Transverse colon (tissue), 4 donors: Measurements from ENCODE around the gene STK39. TPM values are rescaled to one million over a fixed set of nuclear protein-coding genes. Genes with fewer than 3 reads are reported as not detected.

Source experiments
- DNase-seq: peaks from one replicate; pipeline ENCODE4 v3.0.0-alpha.2; 2019
- H3K27ac ChIP-seq, 4 donors: fragments of 200-600 bp; sonication (generic); 2 replicates each; pipeline ENCODE4 v1.5.1; 2016 to 2018; ENCODE audit warnings: inconsistent platforms in 4 of 4
- H3K27me3 ChIP-seq: fragments of 200-600 bp; sonication (generic); 2 replicates; pipeline ENCODE4 v1.5.1; 2017; ENCODE audit warnings: inconsistent platforms
- H3K36me3 ChIP-seq, 4 donors: fragments of 200-600 bp; sonication (generic); 2 replicates each; pipeline ENCODE4 v1.5.1; 2017 to 2019; ENCODE audit warnings: inconsistent platforms in 4 of 4
- H3K4me1 ChIP-seq, 4 donors: fragments of 200-600 bp; sonication (generic); 2 replicates each; pipeline ENCODE4 v1.5.1; 2017 to 2020; ENCODE audit warnings: inconsistent platforms in 4 of 4
- H3K4me3 ChIP-seq, 4 donors: fragments of 200-600 bp; sonication (generic); 1 replicate in 1 of 4; 2 replicates in 3 of 4; pipeline versions ENCODE4 v1.5.1 to v1.6.1; 2017 to 2019; ENCODE audit warnings: inconsistent platforms in 4 of 4
- H3K9me3 ChIP-seq, 2 donors: fragments of 200-600 bp; sonication (generic); 2 replicates each; pipeline ENCODE4 v1.5.1; 2017 to 2019; ENCODE audit warnings: inconsistent platforms in 2 of 2
- EP300 ChIP-seq: sonication (generic); formaldehyde crosslinking; IDR thresholded peaks from one replicate; pipeline ENCODE4 v1.6.1; 2017; ENCODE audit warnings: antibody characterized with exemption, low read depth
- POLR2A ChIP-seq: fragments of 450-650 bp; IDR thresholded peaks from one replicate; pipeline ENCODE4 v1.6.1; 2016; ENCODE audit warnings: antibody characterized with exemption, mild to moderate bottlenecking, moderate library complexity
- POLR2AphosphoS5 ChIP-seq, 3 donors: sonication (generic); formaldehyde crosslinking; IDR thresholded peaks; one replicate each; pipeline ENCODE4 v1.6.1; 2016; ENCODE audit warnings: antibody characterized with exemption in 3 of 3
- WGBS, 2 donors: methylation state at CpG; one replicate each; pipeline ENCODE4 v1.1.5; 2018; ENCODE audit warnings: low coverage in 1 of 2; 5-methylcytosine and 5-hydroxymethylcytosine counted together
- in situ Hi-C, 4 donors: fragments of 200-750 bp; cut with MboI; loops; one replicate each; pipeline versions ENCODE4 v1.15.0 to v1.15.1; 2017; ENCODE audit warnings: low sequenced_read_pairs in 3 of 4, low pct_ligation_motif_present in 1 of 4, low pct_unique_long_range_greater_than_20kb in 1 of 4
- intact Hi-C: fragments of 100-400 bp; cut with DNase I; formaldehyde crosslinking; loops from one replicate; pipeline ENCODE4 v1.15.1; 2023; ENCODE audit warnings: low total_unique reads
- total RNA-seq, 4 donors: library from RNA; depleted of rRNA; stranded (reverse); fragments of >200 nt; gene quantifications; one replicate each; pipeline ENCODE4 v1.1.0, GENCODE V29; 2016
- TF ChIP-seq, protein P1 (sequence below), 5 experiments: fragments of 200-600 bp in 3 of 5; fragments of 450-650 bp in 2 of 5; sonication (generic) in 3 of 5; IDR thresholded peaks; 1 replicate in 2 of 5; 2 replicates in 3 of 5; pipeline ENCODE4 v1.5.1; 2016 to 2017; ENCODE audit warnings: antibody characterized with exemption in 5 of 5, inconsistent platforms in 3 of 5, mild to moderate bottlenecking in 2 of 5, moderate library complexity in 1 of 5

Gene STK39
- total RNA-seq, 4 donors from 2014 or later: 30.6 to 46.1 (median 36.7) TPM

DNA sequence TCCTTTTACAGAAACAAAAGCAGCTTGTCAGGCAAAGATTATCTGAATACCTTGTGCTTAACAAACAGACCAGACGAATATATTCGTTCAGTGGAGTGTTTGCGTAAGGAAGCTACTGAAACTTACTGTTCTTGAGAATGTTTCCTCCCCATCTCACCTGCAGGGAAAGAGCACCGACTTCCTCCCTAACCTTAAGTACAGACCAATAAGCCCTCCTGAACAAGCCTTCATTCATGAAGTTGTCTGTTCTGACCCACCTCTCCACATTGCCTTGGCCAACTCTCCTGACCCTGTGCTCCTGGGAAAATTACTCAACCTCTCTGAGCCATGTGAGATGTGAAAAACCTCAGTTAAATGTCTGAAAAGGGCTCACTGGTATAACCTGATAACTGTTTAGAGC is 35.2 kb downstream of the STK39 start:
- Histone ChIP-seq H3K4me3 (no peak overlapping the region), H3K27ac (peak overlapping the region in 2 of 4 donors; percentile 46 to 59), H3K9me3 (no peaks in the 10 kb centered on the region), H3K27me3 (no peaks in the 10 kb centered on the region), H3K4me1 (peaks cover 4 to 61% (median 37%) of the 10 kb centered on the region in 4 donors), H3K36me3 (no peaks in the 10 kb centered on the region)
- TF ChIP-seq POLR2AphosphoS5 (IDR thresholded peaks at IDR 0.05) (no peak), POLR2A (no peak), EP300 (no peak)
- TF ChIP-seq, protein P1, sequence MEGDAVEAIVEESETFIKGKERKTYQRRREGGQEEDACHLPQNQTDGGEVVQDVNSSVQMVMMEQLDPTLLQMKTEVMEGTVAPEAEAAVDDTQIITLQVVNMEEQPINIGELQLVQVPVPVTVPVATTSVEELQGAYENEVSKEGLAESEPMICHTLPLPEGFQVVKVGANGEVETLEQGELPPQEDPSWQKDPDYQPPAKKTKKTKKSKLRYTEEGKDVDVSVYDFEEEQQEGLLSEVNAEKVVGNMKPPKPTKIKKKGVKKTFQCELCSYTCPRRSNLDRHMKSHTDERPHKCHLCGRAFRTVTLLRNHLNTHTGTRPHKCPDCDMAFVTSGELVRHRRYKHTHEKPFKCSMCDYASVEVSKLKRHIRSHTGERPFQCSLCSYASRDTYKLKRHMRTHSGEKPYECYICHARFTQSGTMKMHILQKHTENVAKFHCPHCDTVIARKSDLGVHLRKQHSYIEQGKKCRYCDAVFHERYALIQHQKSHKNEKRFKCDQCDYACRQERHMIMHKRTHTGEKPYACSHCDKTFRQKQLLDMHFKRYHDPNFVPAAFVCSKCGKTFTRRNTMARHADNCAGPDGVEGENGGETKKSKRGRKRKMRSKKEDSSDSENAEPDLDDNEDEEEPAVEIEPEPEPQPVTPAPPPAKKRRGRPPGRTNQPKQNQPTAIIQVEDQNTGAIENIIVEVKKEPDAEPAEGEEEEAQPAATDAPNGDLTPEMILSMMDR (IDR thresholded peaks at IDR 0.05): no peak
- 37 to 45% methylated on average over 4 of the region's 4 CpGs for WGBS, 2 donors
- DNase-seq: no peak
- intact Hi-C loops: no loop called here
- in situ Hi-C loops: no loop called here

- no peak for DNase-seq
- Histone ChIP-seq H3K4me3 (no peak overlapping the region), H3K27ac (peak overlapping the region in 3 of 4 donors; percentile 16 to 59 (median 46)), H3K4me1 (peaks cover 4 to 57% (median 35%) of the 10 kb centered on the region in 4 donors), H3K9me3 (no peaks in the 10 kb centered on the region), H3K36me3 (no peaks in the 10 kb centered on the region), H3K27me3 (no peaks in the 10 kb centered on the region)
- 41 to 48% methylated on average over 5 of the region's 5 CpGs for WGBS, 2 donors
- TF ChIP-seq EP300: no peak
- TF ChIP-seq POLR2AphosphoS5 (IDR thresholded peaks at IDR 0.05): no peak
- TF ChIP-seq, protein P1 (IDR thresholded peaks at IDR 0.05): no peak
- TF ChIP-seq POLR2A: no peak
- in situ Hi-C loops: no loop called here
- intact Hi-C loops: no loop called here
Measured at GRCh38 chr2:168211664-168212163, 35.7 kb downstream of the STK39 start.

GRCh38 chr2:168210895-168211570 is 36.4 kb downstream of the STK39 start:
- peak in 2 of 3 donors; percentile 48 to 68 for TF ChIP-seq POLR2AphosphoS5 (IDR thresholded peaks at IDR 0.05)
- TF ChIP-seq, protein P1 (IDR thresholded peaks at IDR 0.05): no peak
- Histone ChIP-seq H3K27me3 (no peaks in the 10 kb centered on the region), H3K4me3 (peak overlapping the region in 1 of 4 donors; percentile 5), H3K36me3 (no peaks in the 10 kb centered on the region), H3K27ac (peak overlapping the region in 3 of 4 donors; percentile 16 to 59 (median 46)), H3K4me1 (peaks cover 4 to 50% (median 33%) of the 10 kb centered on the region in 4 donors), H3K9me3 (no peaks in the 10 kb centered on the region)
- intact Hi-C loops: no loop called here
- DNase-seq: no peak
- 31 to 45% methylated on average over 3 of the region's 3 CpGs for WGBS, 2 donors
- in situ Hi-C loops: no loop called here

DNA sequence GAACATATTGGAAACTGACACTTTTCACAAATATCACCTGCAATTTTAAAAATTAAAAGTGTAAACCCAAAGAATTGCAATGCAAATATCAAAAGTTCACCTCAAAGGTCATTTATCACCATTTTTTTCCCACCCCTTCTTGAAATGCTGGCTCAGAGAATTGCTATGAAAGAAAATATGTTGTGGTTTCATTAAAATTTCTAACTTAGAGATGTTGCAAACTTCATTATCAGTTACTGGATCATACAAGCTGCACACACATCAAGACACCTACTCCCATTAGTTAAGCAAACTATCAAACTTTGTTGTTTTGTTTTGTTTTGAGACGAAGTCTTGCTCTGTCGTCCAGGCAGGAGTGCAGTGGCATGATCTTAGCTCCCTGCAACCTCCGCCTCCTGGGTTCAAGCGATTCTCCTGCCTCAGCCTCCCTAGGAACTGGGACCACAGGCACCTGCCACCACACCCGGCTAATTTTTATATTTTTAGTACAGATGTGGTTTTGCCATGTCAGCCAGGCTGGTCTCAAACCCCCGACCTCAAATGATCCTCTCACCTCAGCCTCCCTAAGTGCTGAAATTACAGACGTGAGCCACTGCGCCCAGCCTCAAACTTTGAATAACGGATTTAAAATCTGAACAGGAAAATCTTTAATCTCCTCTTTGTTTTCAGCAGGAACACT is 37.0 kb downstream of the STK39 start:
- no peak overlapping the region for H3K4me3 ChIP-seq
- H3K36me3 ChIP-seq: no peaks in the 10 kb centered on the region
- intact Hi-C loops: no loop called here
- H3K9me3 ChIP-seq: no peaks in the 10 kb centered on the region
- no peaks in the 10 kb centered on the region for H3K27me3 ChIP-seq
- in situ Hi-C loops: no loop called here
- no peak for DNase-seq
- H3K27ac ChIP-seq: peak overlapping the region in 2 of 4 donors; percentile 3 to 5
- TF ChIP-seq POLR2AphosphoS5 (IDR thresholded peaks at IDR 0.05) (no peak), POLR2A (no peak), EP300 (no peak)
- TF ChIP-seq, protein P1 (IDR thresholded peaks at IDR 0.05): no peak
- peaks cover 4 to 43% (median 30%) of the 10 kb centered on the region in 4 donors for H3K4me1 ChIP-seq
- 62 to 67% methylated on average over 5 to 9 of the region's 9 CpGs for WGBS, 2 donors
